CD14-positive monocyte (primary cell): ENCODE results near the gene PTCD1. TPM values are rescaled to one million over a fixed set of nuclear protein-coding genes. Genes with fewer than 3 reads are reported as not detected.
A peak's percentile ranks its signal among the peaks of the same experiment; 100 is the strongest.

Experiments used
- DNase-seq, 3 donors: peaks; one replicate each; pipeline ENCODE4 v3.0.0-alpha.2; 2011 to 2022
- H2AFZ ChIP-seq: 2 replicates; pipeline ENCODE4 v1.6.0; 2012; ENCODE audit warnings: mild to moderate bottlenecking, low read depth, low read length, inconsistent platforms; ENCODE audit not compliant: insufficient read depth, poor library complexity, severe bottlenecking
- H3K27ac ChIP-seq, 2 donors: 1 replicate in 1 of 2; 2 replicates in 1 of 2; pipeline ENCODE4 v1.5.1; 2012 to 2013; ENCODE audit warnings: low read length in 2 of 2, control low read depth in 1 of 2, inconsistent platforms in 1 of 2, low read depth in 1 of 2, mild to moderate bottlenecking in 1 of 2
- H3K27me3 ChIP-seq, 2 donors: one replicate each; pipeline versions ENCODE4 v1.6.0 to v1.6.1; 2011 to 2013; ENCODE audit warnings: low read length in 2 of 2; ENCODE audit not compliant: control insufficient read depth in 2 of 2, insufficient read depth in 2 of 2
- H3K36me3 ChIP-seq, 2 donors: replicated peaks in 1 of 2; 1 replicate in 1 of 2; 2 replicates in 1 of 2; pipeline versions ENCODE4 v1.5.1 to v1.6.1; 2012 to 2013; ENCODE audit warnings: low read length in 2 of 2, control low read depth in 1 of 2, inconsistent platforms in 1 of 2, mild to moderate bottlenecking in 1 of 2; ENCODE audit not compliant: insufficient read depth in 2 of 2, control insufficient read depth in 1 of 2
- H3K4me1 ChIP-seq, 2 donors: 1 replicate in 1 of 2; 2 replicates in 1 of 2; pipeline versions ENCODE4 v1.5.1 to v1.6.1; 2012 to 2013; ENCODE audit warnings: low read length in 2 of 2, control low read depth in 1 of 2, inconsistent platforms in 1 of 2, mild to moderate bottlenecking in 1 of 2, moderate library complexity in 1 of 2; ENCODE audit not compliant: insufficient read depth in 2 of 2, control insufficient read depth in 1 of 2
- H3K4me2 ChIP-seq: replicated peaks from 2 replicates; pipeline ENCODE3; 2012; ENCODE audit warnings: low read length, moderate library complexity, mild to moderate bottlenecking; ENCODE audit not compliant: poor library complexity, severe bottlenecking; ENCODE audit errors: extremely low read depth
- H3K4me3 ChIP-seq, 3 experiments: fragments of 200-600 bp in 1 of 3; sonication (generic) in 1 of 3; replicated peaks in 1 of 3; 1 replicate in 2 of 3; 2 replicates in 1 of 3; pipeline ENCODE4 v1.5.1; 2011 to 2013; ENCODE audit warnings: low read length in 3 of 3, mild to moderate bottlenecking in 3 of 3, control low read depth in 2 of 3, low read depth in 2 of 3, inconsistent platforms in 1 of 3, moderate library complexity in 1 of 3
- H3K79me2 ChIP-seq: 2 replicates; pipeline ENCODE4 v1.6.0; 2012; ENCODE audit warnings: mild to moderate bottlenecking, control low read depth, inconsistent platforms, low read length, moderate library complexity; ENCODE audit not compliant: insufficient read depth
- H3K9ac ChIP-seq: 2 replicates; pipeline ENCODE4 v1.6.0; 2017; ENCODE audit warnings: low read length, mild to moderate bottlenecking; ENCODE audit not compliant: insufficient read depth, poor library complexity, severe bottlenecking
- H3K9me3 ChIP-seq, 2 donors: replicated peaks in 1 of 2; 1 replicate in 1 of 2; 2 replicates in 1 of 2; pipeline versions ENCODE4 v1.5.1 to v1.6.1; 2012 to 2013; ENCODE audit warnings: low read length in 2 of 2, control low read depth in 1 of 2; ENCODE audit not compliant: control insufficient read depth in 1 of 2, insufficient read depth in 1 of 2
- H4K20me1 ChIP-seq: 2 replicates; pipeline ENCODE4 v1.6.0; 2012; ENCODE audit warnings: mild to moderate bottlenecking, low read length, control low read depth, moderate library complexity; ENCODE audit not compliant: insufficient read depth
- H3K27ac Mint-ChIP-seq, 7 donors: one replicate each; pipeline ENCODE4 v1.8.0; 2020; ENCODE audit warnings: mild to moderate bottlenecking in 7 of 7, mixed read lengths in 7 of 7, moderate library complexity in 6 of 7, inconsistent platforms in 2 of 7
- H3K27me3 Mint-ChIP-seq, 3 donors: one replicate each; pipeline ENCODE4 v1.8.0; 2021 to 2022; ENCODE audit warnings: low read depth in 3 of 3, mild to moderate bottlenecking in 3 of 3, mixed read lengths in 3 of 3, moderate library complexity in 3 of 3, inconsistent platforms in 1 of 3
- H3K36me3 Mint-ChIP-seq, 2 donors: one replicate each; pipeline ENCODE4 v1.8.0; 2020; ENCODE audit warnings: mixed read lengths in 2 of 2, inconsistent platforms in 1 of 2, mild to moderate bottlenecking in 1 of 2
- H3K4me1 Mint-ChIP-seq: one replicate; pipeline ENCODE4 v1.8.0; 2020; ENCODE audit warnings: mild to moderate bottlenecking, mixed read lengths
- H3K4me3 Mint-ChIP-seq, 2 donors: one replicate each; pipeline ENCODE4 v1.8.0; 2020; ENCODE audit warnings: mild to moderate bottlenecking in 2 of 2, mixed read lengths in 2 of 2, moderate library complexity in 1 of 2
- H3K9me3 Mint-ChIP-seq, 7 donors: one replicate each; pipeline ENCODE4 v1.8.0; 2020 to 2022; ENCODE audit warnings: mixed read lengths in 7 of 7, mild to moderate bottlenecking in 6 of 7, moderate library complexity in 6 of 7, inconsistent platforms in 2 of 7
- CTCF ChIP-seq: fragments of 200-600 bp; IDR thresholded peaks from one replicate; pipeline ENCODE4 v1.8.0; 2022; ENCODE audit warnings: antibody characterized with exemption, mild to moderate bottlenecking
- WGBS: methylation state at CpG from one replicate; pipeline ENCODE4 v1.1.5; 2013; ENCODE audit warnings: missing lambda C conversion rate; ENCODE audit not compliant: insufficient coverage; 5-methylcytosine and 5-hydroxymethylcytosine counted together
- intact Hi-C, 2 donors: fragments of 100-400 bp; cut with micrococcal nuclease; formaldehyde crosslinking; loops; one replicate each; pipeline versions ENCODE4 v1.15.0 to v1.15.1; 2023
- polyA plus RNA-seq, 3 donors: library from polyadenylated mRNA; depleted of rRNA in 1 of 3; unstranded in 2 of 3; stranded (reverse) in 1 of 3; fragments of 300-500 nt in 2 of 3; fragments of >200 nt in 1 of 3; fragmentation: Illumina TruSeq in 2 of 3; gene quantifications; 1 replicate in 2 of 3; 2 replicates in 1 of 3; pipeline ENCODE4 v1.2.3, GENCODE V29; 2012 to 2021

The PTCD1 gene
- polyA plus RNA-seq, 3 donors, result 0.74 to 4.3 (median 1.6) TPM

DNA sequence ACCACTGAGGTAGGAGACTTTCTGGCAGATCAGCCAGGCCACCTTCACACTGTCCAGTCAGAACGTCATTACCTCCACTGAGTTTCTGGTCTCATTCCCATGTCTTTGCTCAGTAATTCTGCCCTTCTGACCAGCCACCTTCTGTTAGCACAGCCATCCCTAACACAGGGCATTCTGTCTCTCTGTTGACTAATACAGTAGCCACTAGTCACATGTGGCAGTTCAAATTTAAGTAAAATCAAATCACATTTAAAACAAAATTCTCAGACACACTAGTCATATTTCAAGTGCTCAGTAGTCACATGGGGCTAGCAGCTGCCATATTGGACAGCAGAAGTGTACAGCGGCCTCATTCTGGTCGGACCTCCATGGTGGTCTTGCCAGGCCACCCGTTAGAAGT, 7.5 kb upstream of the PTCD1 start:
- WGBS, result 100% methylated on average over 2 of the region's 4 CpGs
- TF ChIP-seq CTCF, result no peak

GRCh38 chr7:99440195-99440594, 1.6 kb upstream of the PTCD1 start:
- no peak overlapping the region for H3K9ac ChIP-seq
- peaks cover 19 to 40% of the 10 kb centered on the region in 2 donors for H3K36me3 Mint-ChIP-seq
- peak overlapping the region in 1 of 3 experiments; percentile 84 for H3K4me3 ChIP-seq
- no peaks in the 10 kb centered on the region for H3K27me3 Mint-ChIP-seq
- H3K27ac ChIP-seq, result peak overlapping the region in 1 of 2 donors; percentile 88
- H3K27me3 ChIP-seq, result no peaks in the 10 kb centered on the region
- peaks cover 11% of the 10 kb centered on the region for H4K20me1 ChIP-seq
- H3K9me3 ChIP-seq, result no peaks in the 10 kb centered on the region
- DNase-seq, result no peak
- H3K4me1 ChIP-seq, result peaks cover 21 to 23% of the 10 kb centered on the region in 2 donors
- WGBS, result 100% methylated on average over 1 of the region's 9 CpGs
- TF ChIP-seq CTCF, result no peak
- peaks cover 38% of the 10 kb centered on the region for H3K79me2 ChIP-seq
- H2AFZ ChIP-seq, result no peak overlapping the region
- H3K9me3 Mint-ChIP-seq, result no peaks in the 10 kb centered on the region
- H3K4me3 Mint-ChIP-seq, result no peak overlapping the region
- peaks cover 26% of the 10 kb centered on the region for H3K4me1 Mint-ChIP-seq
- intact Hi-C loops, result no loop called here
- H3K36me3 ChIP-seq, result peaks cover 14 to 32% of the 10 kb centered on the region in 2 donors
- H3K4me2 ChIP-seq, result peak overlapping the region; percentile 86
- peak overlapping the region in 2 of 7 donors; percentile 5 to 50 for H3K27ac Mint-ChIP-seq

More for the DNA sequence above, 7.5 kb upstream of the PTCD1 start:
- Histone ChIP-seq H3K79me2 (peaks cover 7% of the 10 kb centered on the region), H3K9me3 (no peaks in the 10 kb centered on the region), H3K27ac (no peak overlapping the region), H4K20me1 (peaks cover 9% of the 10 kb centered on the region), H3K4me1 (no peaks in the 10 kb centered on the region), H3K4me3 (no peak overlapping the region), H3K27me3 (no peaks in the 10 kb centered on the region), H2AFZ (no peak overlapping the region), H3K36me3 (peaks cover 60 to 86% of the 10 kb centered on the region in 2 donors), H3K9ac (no peak overlapping the region), H3K4me2 (no peak overlapping the region)
- DNase-seq, result no peak
- Mint-ChIP-seq H3K36me3 (peaks cover 61 to 92% of the 10 kb centered on the region in 2 donors), H3K27ac (peak overlapping the region in 1 of 7 donors; percentile 30), H3K4me3 (no peak overlapping the region), H3K4me1 (no peaks in the 10 kb centered on the region), H3K27me3 (peaks cover 0 to 1% (median 0%) of the 10 kb centered on the region in 3 donors), H3K9me3 (peaks cover 0 to 2% (median 0%) of the 10 kb centered on the region in 7 donors)
- intact Hi-C loops, result no loop called here
